PC-9 (cell line): Measurements from ENCODE around the gene PGF. TPM values are rescaled to one million over a fixed set of nuclear protein-coding genes. Genes with fewer than 3 reads are reported as not detected.

Experiments used
- BruUV-seq: library from RNA; stranded (reverse); fragments of 400-500 nt; replicated peaks from 2 replicates; lab custom pipeline; 2021; lab: Mats Ljungman, UMichigan
- CTCF ChIA-PET: fragments of 300-600 bp; sonication (Branson Sonifier 250); formaldehyde crosslinking; loops from one replicate; lab custom pipeline; 2022; ENCODE audit warnings: antibody characterized with exemption; lab: Charles Lee
- POLR2A ChIA-PET: fragments of 300-600 bp; sonication (Branson Sonifier 250); formaldehyde crosslinking; loops from one replicate; lab custom pipeline; 2022; ENCODE audit warnings: antibody characterized with exemption; ENCODE audit not compliant: unreplicated experiment; lab: Charles Lee
- DNase-seq, 2 experiments: peaks; one replicate each; pipeline versions ENCODE4 v3.0.0 to v3.0.0-alpha.2; 2015 to 2022; ENCODE audit warnings: mixed read lengths in 1 of 2
- H2AFZ ChIP-seq: fragments of 200-600 bp; sonication (generic); 2 replicates; pipeline ENCODE4 v1.8.1; 2017; ENCODE audit warnings: antibody characterized with exemption
- H3F3A ChIP-seq: fragments of 200-600 bp; sonication (generic); 2 replicates; pipeline ENCODE4 v1.8.1; 2017; ENCODE audit warnings: antibody characterized with exemption, mild to moderate bottlenecking, low read depth; ENCODE audit not compliant: insufficient read depth
- H3K27ac ChIP-seq: fragments of 200-600 bp; sonication (generic); 2 replicates; pipeline ENCODE4 v1.6.1; 2016; ENCODE audit warnings: mixed run types
- H3K27me3 ChIP-seq: fragments of 200-600 bp; sonication (generic); 2 replicates; pipeline ENCODE4 v1.6.1; 2016; ENCODE audit warnings: low read depth, mixed run types; ENCODE audit not compliant: insufficient read depth
- H3K36me3 ChIP-seq: fragments of 200-600 bp; sonication (generic); 2 replicates; pipeline ENCODE4 v1.6.1; 2016; ENCODE audit warnings: low read depth, mixed run types
- H3K4me1 ChIP-seq: fragments of 200-600 bp; sonication (generic); replicated peaks from 2 replicates; pipeline ENCODE4 v1.6.1; 2016; ENCODE audit warnings: mixed run types; ENCODE audit not compliant: insufficient read depth
- H3K4me2 ChIP-seq: fragments of 200-600 bp; sonication (generic); 2 replicates; pipeline ENCODE4 v1.6.1; 2017; ENCODE audit warnings: mixed run types
- H3K4me3 ChIP-seq: fragments of 200-600 bp; sonication (generic); 2 replicates; pipeline ENCODE4 v1.6.1; 2016; ENCODE audit warnings: mixed run types
- H3K79me2 ChIP-seq: fragments of 200-600 bp; sonication (generic); 2 replicates; pipeline ENCODE4 v1.6.1; 2017; ENCODE audit warnings: low read depth, mixed run types
- H3K9me2 ChIP-seq: fragments of 200-600 bp; sonication (generic); 2 replicates; pipeline ENCODE4 v1.8.1; 2017; ENCODE audit warnings: mild to moderate bottlenecking; ENCODE audit not compliant: insufficient read depth
- H3K9me3 ChIP-seq: fragments of 200-600 bp; sonication (generic); 2 replicates; pipeline ENCODE4 v1.8.1; 2016; ENCODE audit warnings: low read depth; ENCODE audit not compliant: insufficient read depth
- H4K20me1 ChIP-seq: fragments of 200-600 bp; sonication (generic); 2 replicates; pipeline ENCODE4 v1.8.1; 2017; ENCODE audit not compliant: insufficient read depth
- EZH2 ChIP-seq: fragments of 200-600 bp; sonication (generic); IDR thresholded peaks from 2 replicates; pipeline ENCODE4 v1.8.0; 2017; ENCODE audit warnings: antibody characterized with exemption, low read depth
- intact Hi-C: fragments of 100-400 bp; cut with micrococcal nuclease; formaldehyde crosslinking; loops from one replicate; pipeline ENCODE4 v1.10.0; 2022; ENCODE audit not compliant: unreplicated experiment
- total RNA-seq: library from RNA; stranded (reverse); gene quantifications from 2 replicates; pipeline ENCODE4 v1.2.3, GENCODE V29; 2021
- TF ChIP-seq, protein P1 (sequence below): fragments of 200-600 bp; sonication (generic); conservative IDR thresholded peaks from 2 replicates; pipeline ENCODE4 v1.6.1; 2017; ENCODE audit warnings: mixed run types, antibody characterized with exemption, mild to moderate bottlenecking, moderate library complexity

PGF gene
- total RNA-seq, 1 experiment from 2014 or later: 11.7 TPM

DNA sequence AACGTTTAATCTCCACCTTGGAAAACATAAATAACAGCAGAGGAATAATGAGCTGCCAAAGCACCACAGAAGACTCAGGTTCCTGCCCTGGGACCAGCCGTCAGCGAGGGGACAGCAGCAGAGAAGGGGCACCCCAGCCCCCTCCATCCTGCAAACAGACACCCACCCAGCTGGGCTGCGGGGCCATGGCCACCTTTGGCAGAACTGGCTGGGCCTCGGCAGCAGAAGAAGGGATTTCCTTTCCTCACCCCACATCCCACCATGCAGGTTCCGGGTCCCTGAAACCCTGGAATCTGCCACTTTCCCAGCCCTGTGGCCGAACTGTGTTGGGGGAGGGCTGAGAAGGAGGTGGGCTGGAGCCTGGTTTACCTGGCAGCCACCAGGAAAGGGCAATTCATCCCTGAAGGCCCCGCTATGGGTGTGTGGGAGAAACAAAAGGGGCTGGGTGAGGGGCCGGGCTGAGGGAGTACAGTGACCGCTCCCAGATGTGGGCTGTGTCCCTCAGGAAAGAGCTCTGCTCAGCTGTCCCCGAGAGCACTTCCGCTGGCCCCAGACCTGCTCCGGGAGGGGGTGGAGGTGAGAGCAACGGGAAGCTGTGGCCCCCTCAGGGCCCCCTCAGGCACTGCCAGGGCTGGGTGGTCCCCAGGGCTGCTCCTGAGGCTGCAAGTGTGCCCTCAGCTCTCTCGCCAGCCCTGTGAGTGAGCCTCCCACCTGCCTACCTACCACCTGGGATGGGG, 3.8 kb downstream of the PGF start:
- Histone ChIP-seq H3K79me2 (no peaks in the 10 kb centered on the region), H3K27me3 (peaks cover 5% of the 10 kb centered on the region; the same call in 1 of the 2 replicates), H3K27ac (no peak overlapping the region), H2AFZ (no peak overlapping the region), H3K36me3 (no peaks in the 10 kb centered on the region), H3K4me1 (peaks cover 5% of the 10 kb centered on the region; the same call in 1 of the 2 replicates), H4K20me1 (no peaks in the 10 kb centered on the region), H3K4me3 (no peak overlapping the region), H3K9me3 (no peaks in the 10 kb centered on the region), H3K9me2 (no peaks in the 10 kb centered on the region), H3F3A (no peaks in the 10 kb centered on the region), H3K4me2 (no peak overlapping the region)
- no TSS peak for BruUV-seq
- intact Hi-C loops: no loop called here
- no peak for DNase-seq
- CTCF ChIA-PET: interaction anchor here (0.5 to 0.7 kb wide), 2 partner anchors 53 to 74 kb away, joined by 4 to 9 read pairs; no protein-coding TSS in a partner anchor
- no peak for TF ChIP-seq EZH2
- TF ChIP-seq, protein P1, sequence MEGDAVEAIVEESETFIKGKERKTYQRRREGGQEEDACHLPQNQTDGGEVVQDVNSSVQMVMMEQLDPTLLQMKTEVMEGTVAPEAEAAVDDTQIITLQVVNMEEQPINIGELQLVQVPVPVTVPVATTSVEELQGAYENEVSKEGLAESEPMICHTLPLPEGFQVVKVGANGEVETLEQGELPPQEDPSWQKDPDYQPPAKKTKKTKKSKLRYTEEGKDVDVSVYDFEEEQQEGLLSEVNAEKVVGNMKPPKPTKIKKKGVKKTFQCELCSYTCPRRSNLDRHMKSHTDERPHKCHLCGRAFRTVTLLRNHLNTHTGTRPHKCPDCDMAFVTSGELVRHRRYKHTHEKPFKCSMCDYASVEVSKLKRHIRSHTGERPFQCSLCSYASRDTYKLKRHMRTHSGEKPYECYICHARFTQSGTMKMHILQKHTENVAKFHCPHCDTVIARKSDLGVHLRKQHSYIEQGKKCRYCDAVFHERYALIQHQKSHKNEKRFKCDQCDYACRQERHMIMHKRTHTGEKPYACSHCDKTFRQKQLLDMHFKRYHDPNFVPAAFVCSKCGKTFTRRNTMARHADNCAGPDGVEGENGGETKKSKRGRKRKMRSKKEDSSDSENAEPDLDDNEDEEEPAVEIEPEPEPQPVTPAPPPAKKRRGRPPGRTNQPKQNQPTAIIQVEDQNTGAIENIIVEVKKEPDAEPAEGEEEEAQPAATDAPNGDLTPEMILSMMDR: no peak
- POLR2A ChIA-PET: interaction anchor here (0.6 kb wide), 1 partner anchor 183 kb away, joined by 3 read pairs; no protein-coding TSS in a partner anchor

DNA sequence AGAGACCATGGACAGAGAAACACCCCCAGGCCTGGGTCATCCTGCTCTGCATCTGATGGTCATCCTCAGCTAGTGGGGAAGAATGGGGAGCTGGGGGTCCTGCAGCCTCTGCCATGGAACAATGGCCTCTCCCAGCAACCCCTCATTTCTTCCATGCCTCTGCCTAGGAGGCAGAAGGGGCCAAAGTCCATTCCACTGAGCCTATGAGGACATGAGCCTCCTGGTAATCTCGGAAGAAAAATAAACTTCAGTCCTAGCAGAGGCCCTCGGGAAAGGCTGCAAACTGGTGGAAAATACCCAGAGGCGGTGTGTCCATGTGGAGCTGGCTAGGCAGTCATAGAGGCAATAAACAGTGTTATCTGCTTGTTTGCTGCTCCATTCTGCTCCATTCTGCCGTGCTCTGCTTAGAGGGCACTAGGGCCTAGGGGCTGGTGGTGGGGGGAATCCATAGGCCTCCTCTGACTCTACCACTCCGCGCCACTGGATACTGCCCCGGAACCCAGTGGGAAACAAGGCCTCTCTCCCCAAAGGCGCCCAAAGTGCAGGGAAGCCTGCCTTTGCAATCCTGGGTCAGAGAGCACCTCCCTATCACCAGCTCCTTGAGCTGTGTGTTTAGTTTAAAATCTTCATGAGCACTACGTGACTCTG, 4.5 kb downstream of the PGF start:
- no peak for TF ChIP-seq EZH2
- TF ChIP-seq, protein P1: no peak
- peaks cover 3% of the 10 kb centered on the region; the same call in 1 of the 2 replicates for H3F3A ChIP-seq
- no peaks in the 10 kb centered on the region for H3K9me2 ChIP-seq
- H3K4me1 ChIP-seq: peaks cover 8% of the 10 kb centered on the region; the same call in 1 of the 2 replicates
- H2AFZ ChIP-seq: no peak overlapping the region
- no peak overlapping the region for H3K4me2 ChIP-seq
- H3K27ac ChIP-seq: no peak overlapping the region
- no peaks in the 10 kb centered on the region for H3K36me3 ChIP-seq
- no TSS peak for BruUV-seq
- CTCF ChIA-PET: interaction anchor here (0.7 kb wide), 1 partner anchor 53 kb away, joined by 4 read pairs; no protein-coding TSS in a partner anchor
- no peaks in the 10 kb centered on the region for H4K20me1 ChIP-seq
- intact Hi-C loops: no loop called here
- H3K79me2 ChIP-seq: no peaks in the 10 kb centered on the region
- peaks cover 5% of the 10 kb centered on the region; the same call in 1 of the 2 replicates for H3K27me3 ChIP-seq
- H3K9me3 ChIP-seq: no peaks in the 10 kb centered on the region
- POLR2A ChIA-PET: interaction anchor here (0.6 kb wide), 2 partner anchors 13 to 183 kb away, joined by 3 to 5 read pairs; no protein-coding TSS in a partner anchor
- H3K4me3 ChIP-seq: no peak overlapping the region
- DNase-seq: no peak

DNA sequence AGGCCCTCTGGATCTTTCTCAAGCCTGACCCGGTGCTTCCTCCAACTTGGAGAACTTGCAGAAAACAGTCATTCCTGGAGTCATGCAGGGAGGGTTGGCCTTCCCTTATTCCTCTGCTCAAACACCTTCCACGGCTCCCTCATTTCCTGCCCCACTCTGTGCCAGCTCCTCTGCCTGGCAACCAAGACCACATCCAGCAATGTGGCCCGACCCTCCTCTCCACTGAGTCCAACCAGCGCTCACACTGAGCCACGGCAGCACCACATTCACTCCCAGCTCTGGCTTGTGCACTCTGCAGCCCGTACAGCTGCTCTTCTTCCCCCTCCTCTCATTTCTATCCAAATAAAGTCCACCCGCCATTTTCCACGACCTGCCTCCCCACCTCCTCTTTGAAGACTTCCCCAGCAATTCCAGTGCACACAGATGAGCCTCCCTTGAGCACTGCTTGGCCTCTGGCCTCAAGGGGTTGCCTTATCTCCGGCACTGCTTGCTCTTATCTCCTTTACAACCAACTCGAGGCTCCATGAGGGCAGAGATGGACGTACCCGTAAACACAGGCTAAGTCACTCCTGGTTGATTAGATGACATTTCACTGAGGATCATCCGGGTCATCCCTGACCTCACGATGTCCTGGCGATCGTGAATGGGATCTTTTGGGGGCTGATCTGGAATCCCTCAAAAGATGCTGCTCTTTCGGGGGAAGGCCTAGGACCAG, 5.4 kb downstream of the PGF start:
- peaks cover 12% of the 10 kb centered on the region; the same call in 1 of the 2 replicates for H3K4me1 ChIP-seq
- DNase-seq: no peak
- peaks cover 10% of the 10 kb centered on the region; the same call in 1 of the 2 replicates for H3F3A ChIP-seq
- intact Hi-C loops: loop anchor here (10.0 kb wide), 1 partner anchor 355 kb away; no protein-coding TSS in a partner anchor
- H3K4me3 ChIP-seq: no peak overlapping the region
- no peak overlapping the region for H3K27ac ChIP-seq
- H4K20me1 ChIP-seq: no peaks in the 10 kb centered on the region
- TF ChIP-seq, protein P1: no peak
- no peak for TF ChIP-seq EZH2
- H3K9me2 ChIP-seq: no peaks in the 10 kb centered on the region
- ChIA-PET POLR2A (no interaction called here), CTCF (no interaction called here)
- BruUV-seq: no TSS peak
- H3K36me3 ChIP-seq: no peaks in the 10 kb centered on the region
- H3K4me2 ChIP-seq: no peak overlapping the region
- no peaks in the 10 kb centered on the region for H3K79me2 ChIP-seq
- peaks cover 3% of the 10 kb centered on the region; the same call in 1 of the 2 replicates for H3K27me3 ChIP-seq
- H3K9me3 ChIP-seq: no peaks in the 10 kb centered on the region
- H2AFZ ChIP-seq: no peak overlapping the region
